GM19193 (cell line): ENCODE measurements around the gene PRDM5.

Source experiments
- POLR2A ChIP-seq: IDR thresholded peaks from 4 replicates; pipeline ENCODE4 v1.6.1; 2011; ENCODE audit not compliant: insufficient read depth, insufficient read length; ENCODE audit errors: extremely low read depth

Gene PRDM5

DNA sequence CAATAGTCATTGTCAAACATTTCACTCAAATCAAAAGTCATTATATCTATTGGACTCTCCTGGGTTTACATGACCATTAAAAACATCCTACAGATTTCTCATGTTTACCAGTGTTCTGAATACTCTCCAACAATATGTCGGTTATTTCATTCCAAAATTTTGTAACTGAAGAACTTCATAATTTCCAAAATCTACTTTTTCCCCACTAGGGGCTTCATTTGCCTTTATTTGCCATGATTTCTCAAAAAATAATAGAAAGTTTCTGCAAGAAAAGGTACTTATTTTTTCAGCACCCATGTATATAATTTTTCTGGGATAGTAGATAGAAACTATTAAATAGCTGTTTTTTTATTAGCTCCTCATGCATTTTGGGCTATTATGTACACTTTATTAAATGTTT lies 49.0 kb downstream of the PRDM5 start:
- TF ChIP-seq POLR2A = no peak

DNA sequence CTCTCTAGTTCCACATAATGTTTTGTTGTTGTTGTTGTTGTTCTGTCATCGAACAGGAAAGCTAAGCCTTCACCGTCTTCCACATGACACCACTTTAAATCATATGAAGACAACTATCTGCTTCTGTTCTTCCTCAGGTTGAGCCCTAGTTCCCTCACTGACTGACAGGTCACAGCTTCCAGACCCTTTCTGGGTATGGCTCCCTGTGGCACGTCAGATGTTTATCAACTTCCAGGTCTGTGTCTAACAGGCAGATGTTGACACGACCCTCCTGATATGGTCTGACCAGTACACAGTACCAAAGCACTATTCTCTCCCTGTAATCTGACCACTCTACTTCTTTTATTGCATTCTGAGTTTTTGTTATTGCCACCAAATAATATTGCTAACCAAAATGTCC lies 51.4 kb downstream of the PRDM5 start:
- no peak for TF ChIP-seq POLR2A

DNA sequence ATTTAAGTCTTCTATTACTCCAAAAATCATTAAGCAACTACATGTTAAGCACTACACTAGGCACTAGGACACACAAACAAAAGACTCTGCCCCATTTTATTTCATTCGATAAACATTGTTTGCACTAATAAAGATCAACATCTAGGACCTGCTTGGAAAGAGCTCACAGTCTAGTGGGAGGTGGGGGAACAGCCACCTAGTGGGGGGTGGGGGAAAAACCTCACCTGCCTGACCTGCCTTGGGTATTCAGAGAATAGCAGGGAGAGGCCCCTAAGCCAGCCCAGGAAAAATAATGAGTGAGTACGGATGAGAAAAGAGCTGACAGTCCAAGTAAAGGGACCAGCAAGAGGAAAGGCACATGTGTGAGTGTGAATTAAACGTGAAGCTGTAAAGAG lies 52.2 kb downstream of the PRDM5 start:
- TF ChIP-seq POLR2A = no peak

DNA sequence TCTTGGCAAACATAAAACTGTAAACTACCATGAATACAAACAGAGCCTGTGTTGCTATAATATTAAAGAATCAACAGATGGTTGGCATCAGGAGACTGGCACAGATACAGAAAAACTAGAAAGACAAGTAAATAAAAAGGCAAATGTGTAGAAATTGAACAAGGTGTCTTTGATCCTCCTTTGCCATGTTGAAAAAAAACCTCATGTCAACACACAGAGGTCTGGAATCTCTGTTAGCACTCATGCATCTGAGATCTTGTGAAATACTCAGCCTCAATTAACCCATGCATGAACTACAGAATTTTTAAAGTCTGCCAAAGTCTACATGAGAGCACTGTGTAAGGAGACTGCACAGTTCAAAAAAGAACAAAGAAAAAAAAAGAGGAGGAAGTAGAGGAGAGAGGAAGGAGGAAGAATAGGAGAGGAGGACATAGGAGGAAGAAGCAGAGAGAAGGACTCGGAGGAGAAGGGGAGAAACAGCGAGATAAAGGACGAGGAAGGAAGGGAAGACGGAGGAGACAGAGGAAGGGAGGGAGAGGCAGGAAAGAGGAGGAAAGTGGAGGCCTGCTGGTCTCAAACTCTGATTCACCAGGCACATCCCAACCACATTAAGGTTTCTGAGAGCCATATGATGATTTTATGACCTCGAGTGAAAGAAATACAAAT lies 52.8 kb downstream of the PRDM5 start:
- TF ChIP-seq POLR2A = no peak

- no peak for TF ChIP-seq POLR2A
These were observed 55.0 kb downstream of the PRDM5 start for GRCh38 chr4:120867506-120867905.

GRCh38 chr4:120865985-120866384 lies 56.5 kb downstream of the PRDM5 start:
- no peak for TF ChIP-seq POLR2A

DNA sequence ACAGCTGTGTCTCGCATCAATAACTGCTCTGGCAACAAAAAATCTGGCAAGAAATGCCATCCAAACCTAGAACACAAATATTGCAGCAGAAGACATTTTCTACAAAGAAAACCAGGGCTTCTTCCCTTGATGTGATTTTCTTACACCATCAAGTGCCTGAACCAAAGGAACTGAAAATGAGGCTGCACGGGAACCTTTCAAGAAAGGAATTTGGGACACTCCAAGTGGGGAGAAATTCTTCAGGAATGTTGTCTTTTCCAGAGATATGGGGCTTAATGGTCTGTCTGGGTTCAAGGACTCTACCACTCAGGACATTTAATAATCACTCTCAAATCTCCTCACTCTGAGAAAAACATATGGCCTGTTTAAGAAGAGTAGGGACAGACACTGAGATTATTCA lies 57.6 kb downstream of the PRDM5 start:
- TF ChIP-seq POLR2A = no peak

GRCh38 chr4:120862432-120862831 lies 60.1 kb downstream of the PRDM5 start:
- no peak for TF ChIP-seq POLR2A

GRCh38 chr4:120861852-120862251 lies 60.7 kb downstream of the PRDM5 start:
- no peak for TF ChIP-seq POLR2A

GRCh38 chr4:120858776-120859175 lies 63.8 kb downstream of the PRDM5 start:
- no peak for TF ChIP-seq POLR2A

GRCh38 chr4:120857312-120857711 lies 65.2 kb downstream of the PRDM5 start:
- no peak for TF ChIP-seq POLR2A

DNA sequence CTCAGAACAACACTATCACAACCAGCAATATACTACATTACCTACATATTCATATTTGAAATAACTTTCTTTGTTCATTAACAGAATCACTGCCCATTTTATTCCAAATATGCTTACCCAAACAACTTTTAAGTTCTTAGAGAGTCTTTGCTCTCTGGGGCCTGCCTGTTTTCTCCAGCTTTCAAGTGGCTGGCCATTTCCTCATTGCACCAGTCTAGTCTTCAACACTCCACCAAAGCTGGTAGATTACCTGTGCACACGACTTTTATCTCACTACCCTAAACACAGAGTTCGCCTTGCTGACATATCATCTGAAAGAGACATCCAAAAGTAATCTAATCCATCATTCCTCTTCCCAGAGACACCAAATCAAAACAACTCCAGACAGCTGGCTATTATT lies 66.2 kb downstream of the PRDM5 start:
- no peak for TF ChIP-seq POLR2A

GRCh38 chr4:120855307-120856001 lies 67.1 kb downstream of the PRDM5 start:
- no peak for TF ChIP-seq POLR2A

DNA sequence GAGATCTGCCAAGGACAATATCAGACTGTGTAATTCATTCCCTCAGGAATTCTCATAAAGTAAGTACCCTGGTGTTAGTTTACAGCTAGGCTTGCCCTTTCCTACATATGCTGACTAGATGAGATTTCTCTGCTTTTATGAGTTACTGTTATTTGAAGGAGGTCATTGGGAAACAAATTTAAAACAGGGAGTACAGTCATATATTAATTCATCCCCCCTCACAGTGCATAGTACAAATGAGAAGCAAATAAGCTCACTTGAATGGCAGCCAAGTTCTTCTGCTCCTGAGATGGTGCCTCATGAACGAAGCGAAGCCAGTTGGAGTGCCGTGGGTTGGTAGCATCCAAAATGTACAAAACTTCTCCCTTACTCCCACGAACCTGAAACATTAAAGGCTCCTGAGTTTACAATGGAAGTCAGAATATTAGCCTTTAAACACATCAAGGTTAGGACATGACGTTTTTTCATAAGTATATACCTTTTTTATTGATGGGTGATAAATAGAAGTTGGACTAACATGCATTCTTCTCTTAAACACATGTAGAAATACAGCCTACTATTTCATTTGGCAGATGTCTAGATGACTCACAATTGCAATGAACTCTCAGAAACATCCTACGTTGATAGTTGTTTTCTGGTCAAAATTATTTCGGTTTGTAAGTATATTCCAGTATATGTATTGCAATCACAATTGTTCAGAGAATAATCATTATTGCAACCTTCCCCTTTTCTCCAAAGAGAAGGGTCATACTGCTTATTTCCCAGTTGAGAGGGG lies 69.2 kb downstream of the PRDM5 start:
- TF ChIP-seq POLR2A = no peak

DNA sequence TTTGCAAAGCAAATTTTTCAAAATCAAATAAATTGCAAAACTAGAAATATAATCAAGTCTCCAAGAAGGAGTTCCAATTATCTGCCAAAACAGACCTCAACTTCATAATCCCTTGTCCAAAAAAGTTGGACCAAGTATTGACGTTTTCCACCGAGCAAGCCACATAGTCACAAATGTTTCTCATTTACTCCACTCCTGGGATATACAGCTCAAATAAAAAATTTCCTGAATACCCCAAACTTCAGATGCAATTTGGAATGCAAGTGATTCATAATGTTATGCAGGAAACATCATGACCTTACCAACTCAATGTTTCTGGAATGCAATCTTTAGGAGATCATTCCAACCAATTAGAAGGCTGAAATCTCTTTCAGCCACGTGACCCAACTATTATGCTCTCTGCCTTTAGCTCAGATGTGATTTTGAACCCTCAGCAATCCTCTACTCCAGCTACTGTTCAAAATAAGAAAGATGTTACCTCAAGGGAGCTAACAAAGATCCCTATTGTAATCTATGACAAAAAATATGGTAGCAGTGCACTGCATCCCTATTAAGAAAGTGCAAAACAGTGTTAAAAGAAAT lies 72.4 kb downstream of the PRDM5 start:
- no peak for TF ChIP-seq POLR2A
